SK-N-SH (cell line): ENCODE data around the gene BRAT1. TPM values are rescaled to one million over a fixed set of nuclear protein-coding genes. Genes with fewer than 3 reads are reported as not detected.

Experiments used
- CTCF ChIA-PET: fragments of 300-600, 350-600 bp; formaldehyde crosslinking; extraction: SDS; loops from one replicate; lab custom pipeline; 2021; lab: Yijun Ruan, JAX
- POLR2A ChIA-PET: fragments of 350-600 bp; sonication (Branson Sonifier 250); formaldehyde crosslinking; extraction: SDS; loops from one replicate; lab custom pipeline; 2020; ENCODE audit warnings: antibody characterized with exemption, inconsistent platforms; lab: Yijun Ruan, JAX
- DNase-seq: peaks from one replicate; pipeline ENCODE4 v3.0.0; 2012
- H2AFZ ChIP-seq: fragments of 200-600 bp; sonication (generic); 2 replicates; pipeline ENCODE4 v1.8.1; 2016; ENCODE audit warnings: antibody characterized with exemption, mild to moderate bottlenecking, low read depth
- H3F3A ChIP-seq: fragments of 200-600 bp; sonication (generic); replicated peaks from 2 replicates; pipeline ENCODE3; 2016; ENCODE audit warnings: antibody characterized with exemption, mild to moderate bottlenecking; ENCODE audit not compliant: insufficient read depth
- H3K27ac ChIP-seq, 2 experiments: fragments of 200-500 bp in 1 of 2; fragments of 200-600 bp in 1 of 2; sonication (Bioruptor generic) in 1 of 2; sonication (generic), shearing (Covaris generic) in 1 of 2; 2 replicates each; pipeline versions ENCODE4 v1.5.1 to v1.6.1; 2014 to 2016; ENCODE audit warnings: low read depth in 2 of 2, inconsistent platforms in 1 of 2, low read length in 1 of 2, mild to moderate bottlenecking in 1 of 2, mixed read lengths in 1 of 2
- H3K27me3 ChIP-seq: fragments of 200-600 bp; sonication (generic), shearing (Covaris generic); 2 replicates; pipeline ENCODE4 v1.6.1; 2016; ENCODE audit warnings: mixed run types; ENCODE audit not compliant: insufficient read depth
- H3K36me3 ChIP-seq, 2 experiments: fragments of 200-500 bp in 1 of 2; fragments of 200-600 bp in 1 of 2; sonication (Bioruptor generic) in 1 of 2; sonication (generic) in 1 of 2; replicated peaks in 1 of 2; 2 replicates each; pipeline versions ENCODE3 to v1.5.1; 2014 to 2016; ENCODE audit warnings: low read length in 1 of 2, mild to moderate bottlenecking in 1 of 2; ENCODE audit not compliant: insufficient read depth in 2 of 2, control insufficient read depth in 1 of 2
- H3K4me1 ChIP-seq, 2 experiments: fragments of 200-500 bp in 1 of 2; fragments of 200-600 bp in 1 of 2; sonication (Bioruptor generic) in 1 of 2; sonication (generic), shearing (Covaris generic) in 1 of 2; 2 replicates each; pipeline versions ENCODE4 v1.5.1 to v1.6.1; 2014 to 2016; ENCODE audit warnings: low read depth in 1 of 2, low read length in 1 of 2, mixed run types in 1 of 2; ENCODE audit not compliant: insufficient read depth in 2 of 2, control insufficient read depth in 1 of 2
- H3K4me2 ChIP-seq: fragments of 200-600 bp; sonication (generic), shearing (Covaris generic); 2 replicates; pipeline ENCODE4 v1.6.1; 2017; ENCODE audit warnings: mixed run types
- H3K4me3 ChIP-seq, 2 experiments: fragments of 200-500 bp in 1 of 2; fragments of 200-600 bp in 1 of 2; sonication (Bioruptor generic) in 1 of 2; sonication (generic), shearing (Covaris generic) in 1 of 2; 2 replicates each; pipeline versions ENCODE4 v1.5.1 to v1.8.1; 2014 to 2016; ENCODE audit warnings: low read depth in 2 of 2, inconsistent platforms in 1 of 2, low read length in 1 of 2, mild to moderate bottlenecking in 1 of 2, mixed read lengths in 1 of 2, moderate library complexity in 1 of 2
- H3K79me2 ChIP-seq: fragments of 200-600 bp; sonication (generic); 2 replicates; pipeline ENCODE4 v1.8.1; 2017; ENCODE audit warnings: mild to moderate bottlenecking; ENCODE audit not compliant: insufficient read depth
- H3K9ac ChIP-seq: fragments of 200-600 bp; sonication (generic); 2 replicates; pipeline ENCODE4 v1.6.1; 2017; ENCODE audit warnings: mixed run types
- H3K9me2 ChIP-seq: fragments of 200-600 bp; sonication (generic); 2 replicates; pipeline ENCODE4 v1.6.1; 2017; ENCODE audit warnings: mixed run types
- H3K9me3 ChIP-seq: fragments of 200-600 bp; sonication (generic); 2 replicates; pipeline ENCODE4 v1.6.1; 2017; ENCODE audit warnings: mixed run types, mild to moderate bottlenecking, moderate library complexity
- H4K20me1 ChIP-seq: fragments of 200-600 bp; sonication (generic); 2 replicates; pipeline ENCODE4 v1.6.1; 2017; ENCODE audit warnings: mild to moderate bottlenecking, mixed run types; ENCODE audit not compliant: insufficient read depth
- EP300 ChIP-seq, 2 experiments: IDR thresholded peaks; 2 replicates each; pipeline versions ENCODE4 v1.4.0 to v1.6.1; 2012; ENCODE audit warnings: borderline replicate concordance in 1 of 2, low read depth in 1 of 2, low read length in 1 of 2
- EZH2phosphoT487 ChIP-seq: fragments of 200-600 bp; sonication (generic); IDR thresholded peaks from 2 replicates; pipeline ENCODE4 v1.6.1; 2017; ENCODE audit warnings: low read depth, mixed run types, mild to moderate bottlenecking, antibody characterized with exemption, moderate library complexity, borderline replicate concordance
- GABPA ChIP-seq: IDR thresholded peaks from 2 replicates; pipeline ENCODE4 v1.4.0; 2012; ENCODE audit warnings: low read depth, mild to moderate bottlenecking
- GATA2 ChIP-seq: sonication (generic); formaldehyde crosslinking; IDR thresholded peaks from 2 replicates; pipeline ENCODE4 v1.5.0; 2020; ENCODE audit warnings: mild to moderate bottlenecking, missing genetic modification reagents
- NFIC ChIP-seq: IDR thresholded peaks from 2 replicates; pipeline ENCODE4 v1.4.0; 2012; ENCODE audit warnings: borderline replicate concordance
- POLR2AphosphoS5 ChIP-seq: IDR thresholded peaks from 2 replicates; pipeline ENCODE4 v1.6.1; 2012; ENCODE audit warnings: low read depth, low read length
- TAF1 ChIP-seq: IDR thresholded peaks from 2 replicates; pipeline ENCODE4 v1.6.1; 2012; ENCODE audit warnings: low read depth, mild to moderate bottlenecking, low read length, moderate library complexity, borderline replicate concordance
- YY1 ChIP-seq: IDR thresholded peaks from 2 replicates; pipeline ENCODE4 v1.4.0; 2012; ENCODE audit warnings: low read depth, mild to moderate bottlenecking
- WGBS: methylation state at CpG from one replicate; pipeline ENCODE4 v1.1.6; 2017; ENCODE audit warnings: low lambda C conversion rate; 5-methylcytosine and 5-hydroxymethylcytosine counted together
- polyA plus RNA-seq, 3 experiments: library from polyadenylated mRNA; depleted of rRNA; stranded (reverse); fragments of >200 nt; gene quantifications; 2 replicates each; pipeline ENCODE4 v1.2.3, GENCODE V29; 2012
- TF ChIP-seq, protein P1 (sequence below): IDR thresholded peaks from 2 replicates; pipeline ENCODE4 v1.6.1; 2012; ENCODE audit warnings: mild to moderate bottlenecking, low read depth, low read length, moderate library complexity
- TF ChIP-seq, protein P2 (sequence below): fragments of 150-350 bp; IDR thresholded peaks from 2 replicates; pipeline ENCODE4 v1.6.1; 2017; ENCODE audit warnings: antibody characterized with exemption, low read length, low read depth, borderline replicate concordance

BRAT1 gene
- polyA plus RNA-seq, 1 of the 3 experiments (the other 2 are of a cell fraction) = 36.2 TPM

DNA sequence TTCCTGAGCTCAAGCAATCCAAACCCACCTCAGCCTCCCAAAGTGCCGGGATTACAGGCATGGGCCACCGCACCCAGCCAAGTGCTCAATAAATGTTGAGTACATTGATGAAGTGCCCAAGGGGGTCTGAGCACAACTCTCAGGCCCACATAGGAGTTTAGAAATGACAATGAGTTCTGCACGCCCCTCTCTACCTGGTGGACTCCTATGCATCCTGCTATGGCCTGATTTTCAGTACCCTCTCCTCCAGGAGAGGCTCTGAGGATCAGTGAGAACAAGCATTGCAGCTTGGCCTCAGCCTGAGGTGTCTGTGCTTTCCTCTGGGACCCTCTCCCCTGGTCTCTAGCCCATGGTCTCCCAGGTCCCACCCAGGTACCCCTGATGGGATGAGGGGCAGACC lies 58.3 kb downstream of the BRAT1 start:
- H3K4me3 ChIP-seq = no peak overlapping the region
- no peak overlapping the region for H3K9ac ChIP-seq
- no peaks in the 10 kb centered on the region for H3K9me2 ChIP-seq
- no peaks in the 10 kb centered on the region for H3F3A ChIP-seq
- no peak for TF ChIP-seq GABPA
- no peak for TF ChIP-seq POLR2AphosphoS5
- TF ChIP-seq, protein P1, sequence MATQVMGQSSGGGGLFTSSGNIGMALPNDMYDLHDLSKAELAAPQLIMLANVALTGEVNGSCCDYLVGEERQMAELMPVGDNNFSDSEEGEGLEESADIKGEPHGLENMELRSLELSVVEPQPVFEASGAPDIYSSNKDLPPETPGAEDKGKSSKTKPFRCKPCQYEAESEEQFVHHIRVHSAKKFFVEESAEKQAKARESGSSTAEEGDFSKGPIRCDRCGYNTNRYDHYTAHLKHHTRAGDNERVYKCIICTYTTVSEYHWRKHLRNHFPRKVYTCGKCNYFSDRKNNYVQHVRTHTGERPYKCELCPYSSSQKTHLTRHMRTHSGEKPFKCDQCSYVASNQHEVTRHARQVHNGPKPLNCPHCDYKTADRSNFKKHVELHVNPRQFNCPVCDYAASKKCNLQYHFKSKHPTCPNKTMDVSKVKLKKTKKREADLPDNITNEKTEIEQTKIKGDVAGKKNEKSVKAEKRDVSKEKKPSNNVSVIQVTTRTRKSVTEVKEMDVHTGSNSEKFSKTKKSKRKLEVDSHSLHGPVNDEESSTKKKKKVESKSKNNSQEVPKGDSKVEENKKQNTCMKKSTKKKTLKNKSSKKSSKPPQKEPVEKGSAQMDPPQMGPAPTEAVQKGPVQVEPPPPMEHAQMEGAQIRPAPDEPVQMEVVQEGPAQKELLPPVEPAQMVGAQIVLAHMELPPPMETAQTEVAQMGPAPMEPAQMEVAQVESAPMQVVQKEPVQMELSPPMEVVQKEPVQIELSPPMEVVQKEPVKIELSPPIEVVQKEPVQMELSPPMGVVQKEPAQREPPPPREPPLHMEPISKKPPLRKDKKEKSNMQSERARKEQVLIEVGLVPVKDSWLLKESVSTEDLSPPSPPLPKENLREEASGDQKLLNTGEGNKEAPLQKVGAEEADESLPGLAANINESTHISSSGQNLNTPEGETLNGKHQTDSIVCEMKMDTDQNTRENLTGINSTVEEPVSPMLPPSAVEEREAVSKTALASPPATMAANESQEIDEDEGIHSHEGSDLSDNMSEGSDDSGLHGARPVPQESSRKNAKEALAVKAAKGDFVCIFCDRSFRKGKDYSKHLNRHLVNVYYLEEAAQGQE = no peak
- no peaks in the 10 kb centered on the region for H3K79me2 ChIP-seq
- no peaks in the 10 kb centered on the region for H4K20me1 ChIP-seq
- CTCF ChIA-PET = interaction anchor here (1.0 to 4.7 kb wide), 6 partner anchors 17 to 45 kb away, joined by 3 to 21 read pairs (median 4); no protein-coding TSS in a partner anchor
- no peak overlapping the region for H2AFZ ChIP-seq
- no peak for DNase-seq
- H3K4me1 ChIP-seq = peaks cover 10 to 28% of the 10 kb centered on the region in 2 experiments; a peak in 2 of 4 replicates
- no peak overlapping the region for H3K4me2 ChIP-seq
- no peaks in the 10 kb centered on the region for H3K36me3 ChIP-seq
- POLR2A ChIA-PET = no interaction called here
- no peak overlapping the region for H3K27ac ChIP-seq
- H3K9me3 ChIP-seq = no peaks in the 10 kb centered on the region
- H3K27me3 ChIP-seq = no peaks in the 10 kb centered on the region
- 93% methylated on average over 3 of the region's 3 CpGs for WGBS

DNA sequence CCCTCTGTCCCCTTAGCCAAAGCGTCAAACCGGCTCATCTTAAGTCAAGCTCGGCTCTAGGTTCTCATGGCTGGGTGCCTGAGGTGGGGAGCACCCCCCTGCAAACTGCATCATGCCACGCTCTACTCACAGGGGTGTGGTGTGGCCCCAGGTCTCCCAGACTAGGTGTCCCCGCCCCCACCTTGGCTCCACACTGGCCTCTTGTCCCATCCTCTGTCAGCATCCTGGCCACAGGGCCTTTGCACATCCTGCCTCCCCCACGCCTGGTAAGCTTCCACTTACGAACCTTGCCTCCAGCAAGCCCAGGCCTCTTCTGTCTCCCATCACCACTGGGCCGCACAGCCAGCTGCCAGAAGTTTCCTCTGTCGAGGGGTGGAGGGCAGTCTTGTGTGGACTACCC lies 58.9 kb downstream of the BRAT1 start:
- H3F3A ChIP-seq = no peaks in the 10 kb centered on the region
- H3K27ac ChIP-seq = peak overlapping the region in 1 of 2 experiments; percentile 76; a peak in 2 of 4 replicates
- H3K9me3 ChIP-seq = no peaks in the 10 kb centered on the region
- H3K9ac ChIP-seq = no peak overlapping the region
- H3K9me2 ChIP-seq = no peaks in the 10 kb centered on the region
- H4K20me1 ChIP-seq = no peaks in the 10 kb centered on the region
- H3K4me3 ChIP-seq = no peak overlapping the region
- TF ChIP-seq GATA2 (no peak), EZH2phosphoT487 (no peak), YY1 (no peak), EP300 (IDR thresholded peaks at IDR 0.05; ENCODE audit: borderline replicate concordance in 1 of 2, low read depth in 1 of 2, low read length in 1 of 2) (no peak), TAF1 (no peak), NFIC (no peak)
- TF ChIP-seq, protein P2, sequence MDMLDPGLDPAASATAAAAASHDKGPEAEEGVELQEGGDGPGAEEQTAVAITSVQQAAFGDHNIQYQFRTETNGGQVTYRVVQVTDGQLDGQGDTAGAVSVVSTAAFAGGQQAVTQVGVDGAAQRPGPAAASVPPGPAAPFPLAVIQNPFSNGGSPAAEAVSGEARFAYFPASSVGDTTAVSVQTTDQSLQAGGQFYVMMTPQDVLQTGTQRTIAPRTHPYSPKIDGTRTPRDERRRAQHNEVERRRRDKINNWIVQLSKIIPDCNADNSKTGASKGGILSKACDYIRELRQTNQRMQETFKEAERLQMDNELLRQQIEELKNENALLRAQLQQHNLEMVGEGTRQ = no peak
- H3K4me1 ChIP-seq = peaks cover 10 to 28% of the 10 kb centered on the region in 2 experiments; a peak in 2 of 4 replicates
- 84% methylated on average over 8 of the region's 9 CpGs for WGBS
- no peaks in the 10 kb centered on the region for H3K27me3 ChIP-seq
- no peak for DNase-seq
- H3K36me3 ChIP-seq = no peaks in the 10 kb centered on the region
- H3K79me2 ChIP-seq = no peaks in the 10 kb centered on the region
- POLR2A ChIA-PET = interaction anchor here (0.7 kb wide), 1 partner anchor 27 kb away, joined by 3 read pairs; no protein-coding TSS in a partner anchor
- no peak overlapping the region for H3K4me2 ChIP-seq
- no peak overlapping the region for H2AFZ ChIP-seq
- CTCF ChIA-PET = interaction anchor here (1.0 to 4.7 kb wide), 4 partner anchors 16 to 27 kb away, joined by 3 to 21 read pairs (median 4); no protein-coding TSS in a partner anchor
